ENCODE measurements around the gene RFC2.

DNA sequence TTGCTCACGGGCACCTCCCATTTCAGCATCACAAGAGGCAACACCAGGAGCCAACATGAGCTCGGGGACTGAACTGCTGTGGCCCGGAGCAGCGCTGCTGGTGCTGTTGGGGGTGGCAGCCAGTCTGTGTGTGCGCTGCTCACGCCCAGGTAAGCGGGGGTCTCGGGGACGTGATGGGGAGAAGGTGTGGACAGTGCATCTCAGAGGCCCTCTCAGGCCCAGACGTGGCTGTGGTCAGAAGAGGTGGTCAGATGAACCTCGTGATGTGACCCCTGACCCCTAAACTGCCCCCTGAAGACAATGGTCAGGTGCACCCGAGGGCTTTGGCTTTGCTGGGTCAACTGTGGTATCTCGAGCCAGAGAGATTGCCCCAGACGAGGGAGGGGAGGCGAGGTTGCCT, 38.3 kb downstream of the RFC2 start:
- TF ChIP-seq EZH2 (IDR thresholded peaks at IDR 0.05), result no peak
- TF ChIP-seq, protein P1, sequence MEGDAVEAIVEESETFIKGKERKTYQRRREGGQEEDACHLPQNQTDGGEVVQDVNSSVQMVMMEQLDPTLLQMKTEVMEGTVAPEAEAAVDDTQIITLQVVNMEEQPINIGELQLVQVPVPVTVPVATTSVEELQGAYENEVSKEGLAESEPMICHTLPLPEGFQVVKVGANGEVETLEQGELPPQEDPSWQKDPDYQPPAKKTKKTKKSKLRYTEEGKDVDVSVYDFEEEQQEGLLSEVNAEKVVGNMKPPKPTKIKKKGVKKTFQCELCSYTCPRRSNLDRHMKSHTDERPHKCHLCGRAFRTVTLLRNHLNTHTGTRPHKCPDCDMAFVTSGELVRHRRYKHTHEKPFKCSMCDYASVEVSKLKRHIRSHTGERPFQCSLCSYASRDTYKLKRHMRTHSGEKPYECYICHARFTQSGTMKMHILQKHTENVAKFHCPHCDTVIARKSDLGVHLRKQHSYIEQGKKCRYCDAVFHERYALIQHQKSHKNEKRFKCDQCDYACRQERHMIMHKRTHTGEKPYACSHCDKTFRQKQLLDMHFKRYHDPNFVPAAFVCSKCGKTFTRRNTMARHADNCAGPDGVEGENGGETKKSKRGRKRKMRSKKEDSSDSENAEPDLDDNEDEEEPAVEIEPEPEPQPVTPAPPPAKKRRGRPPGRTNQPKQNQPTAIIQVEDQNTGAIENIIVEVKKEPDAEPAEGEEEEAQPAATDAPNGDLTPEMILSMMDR (IDR thresholded peaks at IDR 0.05), result no peak
- no peak for TF ChIP-seq EZH2phosphoT487 (IDR thresholded peaks at IDR 0.05)
